Endothelial cell of hepatic sinusoid (primary cell): ENCODE measurements around the gene BEGAIN.

Experiments
- in situ Hi-C: cut with HindIII; loops from 2 replicates; pipeline ENCODE4 v1.10.0; 2017; ENCODE audit warnings: low sequenced_read_pairs

Gene BEGAIN

GRCh38 chr14:100553471-100553870 is 33.7 kb downstream of the BEGAIN start:
- in situ Hi-C loops, result no loop called here

GRCh38 chr14:100552524-100553125 is 34.6 kb downstream of the BEGAIN start:
- in situ Hi-C loops, result no loop called here

GRCh38 chr14:100551056-100551455 is 36.2 kb downstream of the BEGAIN start:
- in situ Hi-C loops, result no loop called here

GRCh38 chr14:100549834-100550625 is 37.2 kb downstream of the BEGAIN start:
- in situ Hi-C loops, result no loop called here

- in situ Hi-C loops, result no loop called here
These were observed 38.3 kb downstream of the BEGAIN start for GRCh38 chr14:100548939-100549338.

GRCh38 chr14:100548295-100548655 is 38.9 kb downstream of the BEGAIN start:
- in situ Hi-C loops, result no loop called here

GRCh38 chr14:100547633-100548294 is 39.5 kb downstream of the BEGAIN start:
- in situ Hi-C loops, result no loop called here

GRCh38 chr14:100546051-100546443 is 41.2 kb downstream of the BEGAIN start:
- in situ Hi-C loops, result no loop called here

GRCh38 chr14:100545359-100545758 is 41.9 kb downstream of the BEGAIN start:
- in situ Hi-C loops, result no loop called here

GRCh38 chr14:100544506-100545141 is 42.6 kb downstream of the BEGAIN start:
- in situ Hi-C loops, result no loop called here

- in situ Hi-C loops, result no loop called here
These were observed 43.5 kb downstream of the BEGAIN start for GRCh38 chr14:100543471-100544455.

- in situ Hi-C loops, result no loop called here
These were observed 44.5 kb downstream of the BEGAIN start for GRCh38 chr14:100542619-100543205.

GRCh38 chr14:100541621-100542560 is 45.3 kb downstream of the BEGAIN start:
- in situ Hi-C loops, result no loop called here

- in situ Hi-C loops, result no loop called here
These were observed 46.1 kb downstream of the BEGAIN start for GRCh38 chr14:100540926-100541620.

- in situ Hi-C loops, result no loop called here
These were observed 46.9 kb downstream of the BEGAIN start for GRCh38 chr14:100540141-100540925.

GRCh38 chr14:100539766-100540140 is 47.5 kb downstream of the BEGAIN start:
- in situ Hi-C loops, result loop anchor here (5.0 kb wide), 2 partner anchors 43 to 113 kb away; no protein-coding TSS in a partner anchor

- in situ Hi-C loops, result loop anchor here (5.0 kb wide), 2 partner anchors 43 to 113 kb away; no protein-coding TSS in a partner anchor
These were observed 48.1 kb downstream of the BEGAIN start for GRCh38 chr14:100539003-100539660.
